SK-N-SH (cell line): ENCODE results near the gene COX8A. TPM values are rescaled to one million over a fixed set of nuclear protein-coding genes. Genes with fewer than 3 reads are reported as not detected.

Source experiments
- CTCF ChIA-PET: fragments of 300-600, 350-600 bp; formaldehyde crosslinking; extraction: SDS; loops from one replicate; lab custom pipeline; 2021; lab: Yijun Ruan, JAX
- POLR2A ChIA-PET: fragments of 350-600 bp; sonication (Branson Sonifier 250); formaldehyde crosslinking; extraction: SDS; loops from one replicate; lab custom pipeline; 2020; ENCODE audit warnings: antibody characterized with exemption, inconsistent platforms; lab: Yijun Ruan, JAX
- DNase-seq: peaks from one replicate; pipeline ENCODE4 v3.0.0; 2012
- H2AFZ ChIP-seq: fragments of 200-600 bp; sonication (generic); 2 replicates; pipeline ENCODE4 v1.8.1; 2016; ENCODE audit warnings: antibody characterized with exemption, mild to moderate bottlenecking, low read depth
- H3F3A ChIP-seq: fragments of 200-600 bp; sonication (generic); replicated peaks from 2 replicates; pipeline ENCODE3; 2016; ENCODE audit warnings: antibody characterized with exemption, mild to moderate bottlenecking; ENCODE audit not compliant: insufficient read depth
- H3K27ac ChIP-seq, 2 experiments: fragments of 200-500 bp in 1 of 2; fragments of 200-600 bp in 1 of 2; sonication (Bioruptor generic) in 1 of 2; sonication (generic), shearing (Covaris generic) in 1 of 2; 2 replicates each; pipeline versions ENCODE4 v1.5.1 to v1.6.1; 2014 to 2016; ENCODE audit warnings: low read depth in 2 of 2, inconsistent platforms in 1 of 2, low read length in 1 of 2, mild to moderate bottlenecking in 1 of 2, mixed read lengths in 1 of 2
- H3K27me3 ChIP-seq: fragments of 200-600 bp; sonication (generic), shearing (Covaris generic); 2 replicates; pipeline ENCODE4 v1.6.1; 2016; ENCODE audit warnings: mixed run types; ENCODE audit not compliant: insufficient read depth
- H3K36me3 ChIP-seq, 2 experiments: fragments of 200-500 bp in 1 of 2; fragments of 200-600 bp in 1 of 2; sonication (Bioruptor generic) in 1 of 2; sonication (generic) in 1 of 2; replicated peaks in 1 of 2; 2 replicates each; pipeline versions ENCODE3 to v1.5.1; 2014 to 2016; ENCODE audit warnings: low read length in 1 of 2, mild to moderate bottlenecking in 1 of 2; ENCODE audit not compliant: insufficient read depth in 2 of 2, control insufficient read depth in 1 of 2
- H3K4me1 ChIP-seq, 2 experiments: fragments of 200-500 bp in 1 of 2; fragments of 200-600 bp in 1 of 2; sonication (Bioruptor generic) in 1 of 2; sonication (generic), shearing (Covaris generic) in 1 of 2; 2 replicates each; pipeline versions ENCODE4 v1.5.1 to v1.6.1; 2014 to 2016; ENCODE audit warnings: low read depth in 1 of 2, low read length in 1 of 2, mixed run types in 1 of 2; ENCODE audit not compliant: insufficient read depth in 2 of 2, control insufficient read depth in 1 of 2
- H3K4me2 ChIP-seq: fragments of 200-600 bp; sonication (generic), shearing (Covaris generic); 2 replicates; pipeline ENCODE4 v1.6.1; 2017; ENCODE audit warnings: mixed run types
- H3K4me3 ChIP-seq, 2 experiments: fragments of 200-500 bp in 1 of 2; fragments of 200-600 bp in 1 of 2; sonication (Bioruptor generic) in 1 of 2; sonication (generic), shearing (Covaris generic) in 1 of 2; 2 replicates each; pipeline versions ENCODE4 v1.5.1 to v1.8.1; 2014 to 2016; ENCODE audit warnings: low read depth in 2 of 2, inconsistent platforms in 1 of 2, low read length in 1 of 2, mild to moderate bottlenecking in 1 of 2, mixed read lengths in 1 of 2, moderate library complexity in 1 of 2
- H3K79me2 ChIP-seq: fragments of 200-600 bp; sonication (generic); 2 replicates; pipeline ENCODE4 v1.8.1; 2017; ENCODE audit warnings: mild to moderate bottlenecking; ENCODE audit not compliant: insufficient read depth
- H3K9ac ChIP-seq: fragments of 200-600 bp; sonication (generic); 2 replicates; pipeline ENCODE4 v1.6.1; 2017; ENCODE audit warnings: mixed run types
- H3K9me2 ChIP-seq: fragments of 200-600 bp; sonication (generic); 2 replicates; pipeline ENCODE4 v1.6.1; 2017; ENCODE audit warnings: mixed run types
- H3K9me3 ChIP-seq: fragments of 200-600 bp; sonication (generic); 2 replicates; pipeline ENCODE4 v1.6.1; 2017; ENCODE audit warnings: mixed run types, mild to moderate bottlenecking, moderate library complexity
- H4K20me1 ChIP-seq: fragments of 200-600 bp; sonication (generic); 2 replicates; pipeline ENCODE4 v1.6.1; 2017; ENCODE audit warnings: mild to moderate bottlenecking, mixed run types; ENCODE audit not compliant: insufficient read depth
- CTCF ChIP-seq: fragments of 200-600 bp; sonication (generic); IDR thresholded peaks from 2 replicates; pipeline ENCODE4 v1.6.1; 2017; ENCODE audit warnings: antibody characterized with exemption, mild to moderate bottlenecking, moderate library complexity
- ELF1 ChIP-seq: IDR thresholded peaks from 2 replicates; pipeline ENCODE4 v1.4.0; 2012
- MAX ChIP-seq: IDR thresholded peaks from 2 replicates; pipeline ENCODE4 v1.4.0; 2012; ENCODE audit warnings: low read depth
- MXI1 ChIP-seq: IDR thresholded peaks from 2 replicates; pipeline ENCODE4 v1.6.1; 2012; ENCODE audit warnings: mild to moderate bottlenecking, low read depth, low read length, improper control_type of control experiment
- NRF1 ChIP-seq: IDR thresholded peaks from 2 replicates; pipeline ENCODE4 v1.6.1; 2012; ENCODE audit warnings: low read depth, mild to moderate bottlenecking, low read length
- POLR2AphosphoS5 ChIP-seq: IDR thresholded peaks from 2 replicates; pipeline ENCODE4 v1.6.1; 2012; ENCODE audit warnings: low read depth, low read length
- RAD21 ChIP-seq: IDR thresholded peaks from 2 replicates; pipeline ENCODE4 v1.6.1; 2012; ENCODE audit warnings: mild to moderate bottlenecking, low read length
- SIN3A ChIP-seq: IDR thresholded peaks from 2 replicates; pipeline ENCODE4 v1.6.1; 2012; ENCODE audit warnings: low read depth, mild to moderate bottlenecking, low read length, moderate library complexity, borderline replicate concordance
- SMC3 ChIP-seq: IDR thresholded peaks from 2 replicates; pipeline ENCODE4 v1.6.1; 2012; ENCODE audit warnings: low read depth, low read length, improper control_type of control experiment
- TAF1 ChIP-seq: IDR thresholded peaks from 2 replicates; pipeline ENCODE4 v1.6.1; 2012; ENCODE audit warnings: low read depth, mild to moderate bottlenecking, low read length, moderate library complexity, borderline replicate concordance
- ZBTB33 ChIP-seq: IDR thresholded peaks from 2 replicates; pipeline ENCODE4 v1.4.0; 2012; ENCODE audit warnings: low read depth, borderline replicate concordance
- WGBS: methylation state at CpG from one replicate; pipeline ENCODE4 v1.1.6; 2017; ENCODE audit warnings: low lambda C conversion rate; 5-methylcytosine and 5-hydroxymethylcytosine counted together
- polyA plus RNA-seq, 3 experiments: library from polyadenylated mRNA; depleted of rRNA; stranded (reverse); fragments of >200 nt; gene quantifications; 2 replicates each; pipeline ENCODE4 v1.2.3, GENCODE V29; 2012
- TF ChIP-seq, protein P1 (sequence below): IDR thresholded peaks from 2 replicates; pipeline ENCODE4 v1.4.0; 2012; ENCODE audit warnings: low read depth, borderline replicate concordance

COX8A gene
- polyA plus RNA-seq, 1 of the 3 experiments (the other 2 are of a cell fraction), result 824 TPM

DNA sequence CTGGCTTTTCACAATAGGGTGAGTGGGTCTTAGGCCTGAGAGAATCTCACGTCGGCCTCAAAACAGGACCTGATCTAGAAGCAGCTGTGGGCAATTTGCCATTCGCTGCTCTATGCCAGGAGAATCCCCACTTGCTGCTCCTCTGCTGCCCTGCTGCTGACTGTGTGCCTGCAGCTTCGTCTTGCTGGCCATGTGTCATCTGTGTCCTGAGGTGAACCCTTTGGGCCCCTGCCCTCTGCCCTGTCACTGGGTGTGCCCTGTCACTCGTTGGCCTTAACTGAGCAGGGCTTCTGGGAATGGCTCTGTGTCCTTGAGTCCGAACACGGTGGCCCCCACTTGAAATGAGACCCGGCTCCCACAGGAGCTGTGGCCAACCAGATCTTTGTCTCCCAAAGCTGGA lies 29.4 kb upstream of the COX8A start:
- TF ChIP-seq MXI1, result peak; percentile 25; the same call in 1 of the 2 replicates
- no peak for TF ChIP-seq NRF1
- H3K27me3 ChIP-seq, result no peaks in the 10 kb centered on the region
- H2AFZ ChIP-seq, result no peak overlapping the region
- WGBS, result 100% methylated on average over 3 of the region's 8 CpGs
- CTCF ChIA-PET, result interaction anchor here (0.7 to 9.3 kb wide), 27 partner anchors 10 to 310 kb away, joined by 3 to 162 read pairs (median 9); partner anchors contain the start of genes COX8A, MARK2, RCOR2 and ZFTA
- peaks cover 10 to 18% of the 10 kb centered on the region in 2 experiments for H3K36me3 ChIP-seq
- H3K79me2 ChIP-seq, result peaks cover 49% of the 10 kb centered on the region
- peaks cover 16% of the 10 kb centered on the region; the same call in 1 of the 2 replicates for H4K20me1 ChIP-seq
- H3F3A ChIP-seq, result no peaks in the 10 kb centered on the region
- POLR2A ChIA-PET, result interaction anchor here (1.0 to 2.0 kb wide), 4 partner anchors 17 to 36 kb away, joined by 3 to 14 read pairs (median 6); partner anchors contain the start of gene RCOR2
- H3K4me2 ChIP-seq, result no peak overlapping the region
- no peak overlapping the region for H3K9ac ChIP-seq
- H3K9me2 ChIP-seq, result no peaks in the 10 kb centered on the region
- peak overlapping the region in 1 of 2 experiments; percentile 29; a peak in 2 of 4 replicates for H3K27ac ChIP-seq
- peak; percentile 33 for DNase-seq
- H3K9me3 ChIP-seq, result no peaks in the 10 kb centered on the region
- peaks cover 15 to 25% of the 10 kb centered on the region in 2 experiments; a peak in 3 of 4 replicates for H3K4me1 ChIP-seq
- no peak overlapping the region for H3K4me3 ChIP-seq

GRCh38 chr11:63945477-63946163 lies 28.8 kb upstream of the COX8A start:
- no peaks in the 10 kb centered on the region for H3F3A ChIP-seq
- H3K27ac ChIP-seq, result peak overlapping the region in 1 of 2 experiments; percentile 29; a peak in 2 of 4 replicates
- H3K4me1 ChIP-seq, result peaks cover 9 to 22% of the 10 kb centered on the region in 2 experiments; a peak in 3 of 4 replicates
- 58% methylated on average over 13 of the region's 14 CpGs for WGBS
- H3K4me3 ChIP-seq, result no peak overlapping the region; a peak in 1 of 4 replicates
- CTCF ChIA-PET, result interaction anchor here (0.6 to 9.3 kb wide), 51 partner anchors 9 to 466 kb away, joined by 3 to 162 read pairs (median 4); partner anchors contain the start of genes COX8A, MARK2, RCOR2 and ZFTA
- no peak overlapping the region for H3K9ac ChIP-seq
- H2AFZ ChIP-seq, result no peak overlapping the region
- no peaks in the 10 kb centered on the region for H3K9me3 ChIP-seq
- H3K36me3 ChIP-seq, result peaks cover 10 to 19% of the 10 kb centered on the region in 2 experiments
- POLR2A ChIA-PET, result interaction anchor here (0.9 to 2.0 kb wide), 4 partner anchors 28 to 178 kb away, joined by 4 to 14 read pairs (median 6); partner anchors contain the start of gene RCOR2
- DNase-seq, result peak; percentile 84
- TF ChIP-seq SIN3A, result 0 out of 2 replicates have a peak, but pooled peaks have one; percentile 13
- peak; percentile 71 for TF ChIP-seq CTCF
- TF ChIP-seq, protein P1, sequence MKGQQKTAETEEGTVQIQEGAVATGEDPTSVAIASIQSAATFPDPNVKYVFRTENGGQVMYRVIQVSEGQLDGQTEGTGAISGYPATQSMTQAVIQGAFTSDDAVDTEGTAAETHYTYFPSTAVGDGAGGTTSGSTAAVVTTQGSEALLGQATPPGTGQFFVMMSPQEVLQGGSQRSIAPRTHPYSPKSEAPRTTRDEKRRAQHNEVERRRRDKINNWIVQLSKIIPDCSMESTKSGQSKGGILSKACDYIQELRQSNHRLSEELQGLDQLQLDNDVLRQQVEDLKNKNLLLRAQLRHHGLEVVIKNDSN, result no peak
- no peak for TF ChIP-seq ZBTB33
- no peak for TF ChIP-seq POLR2AphosphoS5
- TF ChIP-seq MAX, result no peak
- no peak for TF ChIP-seq TAF1
- TF ChIP-seq SMC3, result peak; percentile 87
- peak; percentile 89 for TF ChIP-seq RAD21
- no peak for TF ChIP-seq ELF1
- 0 out of 2 replicates have a peak overlapping the region, but pooled peaks have one; percentile 27 for H3K4me2 ChIP-seq
- no peaks in the 10 kb centered on the region for H3K27me3 ChIP-seq
- peaks cover 12% of the 10 kb centered on the region; the same call in 1 of the 2 replicates for H4K20me1 ChIP-seq
- H3K9me2 ChIP-seq, result no peaks in the 10 kb centered on the region
- peaks cover 42% of the 10 kb centered on the region for H3K79me2 ChIP-seq
